SKM-1 (cell line): ENCODE measurements around the gene CD6.

Experiments used
- DNase-seq: peaks from one replicate; lab custom pipeline; 2025; ENCODE audit not compliant: unreplicated experiment; lab: John Stamatoyannopoulos, UW

CD6 gene

GRCh38 chr11:60971520-60971919, at the start of gene CD6:
TSS of gene CD6 (plus strand) at chr11:60971680. CDS start at chr11:60971866, 186 bp downstream.
- DNase-seq, result no peak

GRCh38 chr11:60921777-60922335, 49.6 kb upstream of the CD6 start:
- DNase-seq, result no peak

- DNase-seq, result no peak
Measured at GRCh38 chr11:60922906-60923305, 48.6 kb upstream of the CD6 start.

GRCh38 chr11:60923326-60923725, 48.2 kb upstream of the CD6 start:
- DNase-seq, result no peak

GRCh38 chr11:60923800-60924109, 47.7 kb upstream of the CD6 start:
- no peak for DNase-seq

- DNase-seq, result no peak
Measured at GRCh38 chr11:60924110-60924905, 47.2 kb upstream of the CD6 start, which contains the start of gene TMEM132A. TSS of gene TMEM132A (plus strand) at chr11:60924460. CDS start at chr11:60924634, 174 bp downstream.

GRCh38 chr11:60924906-60925853, 46.3 kb upstream of the CD6 start:
- DNase-seq, result no peak

- no peak for DNase-seq
Measured at GRCh38 chr11:60925868-60926267, 45.6 kb upstream of the CD6 start.

GRCh38 chr11:60926500-60926899, 45.0 kb upstream of the CD6 start:
- DNase-seq, result no peak

- DNase-seq, result no peak
Measured at GRCh38 chr11:60927061-60927592, 44.4 kb upstream of the CD6 start.

GRCh38 chr11:60927600-60927999, 43.9 kb upstream of the CD6 start:
- no peak for DNase-seq

GRCh38 chr11:60928563-60929001, 42.9 kb upstream of the CD6 start:
- DNase-seq, result no peak

- DNase-seq, result no peak
Measured at GRCh38 chr11:60929764-60930163, 41.7 kb upstream of the CD6 start.

GRCh38 chr11:60930394-60930793, 41.1 kb upstream of the CD6 start:
- no peak for DNase-seq

GRCh38 chr11:60931917-60932316, 39.6 kb upstream of the CD6 start:
- DNase-seq, result no peak

GRCh38 chr11:60932605-60933356, 38.7 kb upstream of the CD6 start:
- DNase-seq, result no peak

- no peak for DNase-seq
Measured at GRCh38 chr11:60933416-60934123, 37.9 kb upstream of the CD6 start.

- no peak for DNase-seq
Measured at GRCh38 chr11:60934124-60934789, 37.2 kb upstream of the CD6 start.

- DNase-seq, result no peak
Measured at GRCh38 chr11:60934790-60935605, 36.5 kb upstream of the CD6 start.
